Erythroblast (primary cell): ENCODE data around the gene MBD4.

Experiments
- GATA1 ChIP-seq: IDR thresholded peaks from 2 replicates; pipeline ENCODE4 v1.6.1; 2011; ENCODE audit warnings: low read depth, mild to moderate bottlenecking, control low read depth, low read length, moderate library complexity
- POLR2A ChIP-seq: IDR thresholded peaks from 2 replicates; pipeline ENCODE4 v1.6.1; 2011; ENCODE audit warnings: mild to moderate bottlenecking, low read length

DNA sequence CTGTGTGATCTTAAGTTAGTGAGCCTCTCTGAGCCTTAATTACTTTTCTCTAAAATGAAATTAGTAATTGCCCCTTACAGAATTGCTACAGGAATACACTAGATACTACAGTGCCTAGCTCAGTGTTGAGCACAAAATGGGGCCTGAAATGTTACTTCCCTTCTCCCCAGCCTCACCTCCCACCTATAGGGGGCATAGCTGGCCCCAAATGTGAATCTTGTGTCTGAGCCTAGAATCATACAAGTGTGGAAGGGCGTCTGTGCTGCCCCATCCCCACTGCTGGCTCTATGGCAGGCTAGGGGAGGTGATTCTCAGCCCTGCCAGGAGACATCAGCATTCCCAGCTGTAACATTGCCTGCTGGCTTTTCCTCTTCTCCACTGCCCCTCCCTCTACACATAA lies 43.0 kb upstream of the MBD4 start:
- no peak for TF ChIP-seq POLR2A
- TF ChIP-seq GATA1: no peak
